ENCODE measurements around the gene TCEAL9. TPM values are rescaled to one million over a fixed set of nuclear protein-coding genes. Genes with fewer than 3 reads are reported as not detected.

The TCEAL9 gene
- total RNA-seq, 2 experiments from 2014 or later = 2.0 TPM; not detected in 1

GRCh38 chrX:103310555-103311398, 45.5 kb upstream of the TCEAL9 start, which contains the start of gene BEX2:
TSS of gene BEX2 (minus strand) at chrX:103310990. CDS start at chrX:103309976, 1,014 bp downstream.
- Histone ChIP-seq H3K36me3 (ENCODE audit: insufficient read depth, low read length) (no peaks in the 10 kb centered on the region), H3K9me2 (ENCODE audit: insufficient read depth, low read length) (no peaks in the 10 kb centered on the region), H3K4me3 (ENCODE audit: low read depth, low read length, poor library complexity, severe bottlenecking) (peak within 1 kb of the TSS; percentile 70), H2AFZ (ENCODE audit: low read length) (peak within 1 kb of the TSS; percentile 86), H3K4me2 (ENCODE audit: low read length) (peak within 1 kb of the TSS; percentile 72), H3K4me1 (ENCODE audit: insufficient read depth, low read length, poor library complexity, severe bottlenecking) (peaks cover 3% of the 10 kb centered on the region), H4K20me1 (ENCODE audit: insufficient read depth, low read length) (no peaks in the 10 kb centered on the region), H3K9me3 (ENCODE audit: low read length) (no peaks in the 10 kb centered on the region), H3K79me2 (ENCODE audit: insufficient read depth, low read depth, low read length) (no peaks in the 10 kb centered on the region), H3K27ac (ENCODE audit: low read depth, low read length, poor library complexity, severe bottlenecking) (no peak within 1 kb of the TSS)
- no peak for TF ChIP-seq EZH2phosphoT487 (IDR thresholded peaks at IDR 0.05; ENCODE audit: borderline replicate concordance, low read depth, low read length)
- no peak for TF ChIP-seq CTCF (conservative IDR thresholded peaks at IDR 0.05; ENCODE audit: low read length)
- ChIA-PET CTCF (ENCODE audit: unreplicated experiment) (no interaction called here), POLR2A (no interaction called here)
- peak; percentile 65 for DNase-seq (ENCODE audit: low spot score)
- intact Hi-C loops (cut with micrococcal nuclease; ENCODE audit: unreplicated experiment) = no loop called here
- BruUV-seq (replicated peaks) = no TSS peak

GRCh38 chrX:103311399-103311780, 44.9 kb upstream of the TCEAL9 start:
- no TSS peak for BruUV-seq (replicated peaks)
- Histone ChIP-seq H3K4me1 (ENCODE audit: insufficient read depth, low read length, poor library complexity, severe bottlenecking) (peaks cover 3% of the 10 kb centered on the region), H3K27ac (ENCODE audit: low read depth, low read length, poor library complexity, severe bottlenecking) (no peak overlapping the region), H3K4me3 (ENCODE audit: low read depth, low read length, poor library complexity, severe bottlenecking) (peak overlapping the region; percentile 70), H2AFZ (ENCODE audit: low read length) (peak overlapping the region; percentile 86), H3K9me2 (ENCODE audit: insufficient read depth, low read length) (no peaks in the 10 kb centered on the region), H3K36me3 (ENCODE audit: insufficient read depth, low read length) (no peaks in the 10 kb centered on the region), H3K4me2 (ENCODE audit: low read length) (peak overlapping the region; percentile 72), H4K20me1 (ENCODE audit: insufficient read depth, low read length) (no peaks in the 10 kb centered on the region), H3K9me3 (ENCODE audit: low read length) (no peaks in the 10 kb centered on the region), H3K79me2 (ENCODE audit: insufficient read depth, low read depth, low read length) (no peaks in the 10 kb centered on the region)
- ChIA-PET CTCF (ENCODE audit: unreplicated experiment) (no interaction called here), POLR2A (no interaction called here)
- TF ChIP-seq CTCF (conservative IDR thresholded peaks at IDR 0.05; ENCODE audit: low read length) = no peak
- TF ChIP-seq EZH2phosphoT487 (IDR thresholded peaks at IDR 0.05; ENCODE audit: borderline replicate concordance, low read depth, low read length) = no peak
- no peak for DNase-seq (ENCODE audit: low spot score)
- intact Hi-C loops (cut with micrococcal nuclease; ENCODE audit: unreplicated experiment) = no loop called here

GRCh38 chrX:103329991-103330390, 26.3 kb upstream of the TCEAL9 start, which contains the start of gene TCEAL7:
TSS of gene TCEAL7 (plus strand) at chrX:103330239. CDS start at chrX:103331404, 1,165 bp downstream.
- H3K9me3 ChIP-seq (ENCODE audit: low read length) = no peaks in the 10 kb centered on the region
- TF ChIP-seq CTCF (conservative IDR thresholded peaks at IDR 0.05; ENCODE audit: low read length) = no peak
- no peak for TF ChIP-seq EZH2phosphoT487 (IDR thresholded peaks at IDR 0.05; ENCODE audit: borderline replicate concordance, low read depth, low read length)
- H3K36me3 ChIP-seq (ENCODE audit: insufficient read depth, low read length) = no peaks in the 10 kb centered on the region
- BruUV-seq (replicated peaks) = no TSS peak
- DNase-seq (ENCODE audit: low spot score) = no peak
- no peaks in the 10 kb centered on the region for H4K20me1 ChIP-seq (ENCODE audit: insufficient read depth, low read length)
- H3K9me2 ChIP-seq (ENCODE audit: insufficient read depth, low read length) = no peaks in the 10 kb centered on the region
- H3K4me1 ChIP-seq (ENCODE audit: insufficient read depth, low read length, poor library complexity, severe bottlenecking) = no peaks in the 10 kb centered on the region
- intact Hi-C loops (cut with micrococcal nuclease; ENCODE audit: unreplicated experiment) = no loop called here
- no peaks in the 10 kb centered on the region for H3K79me2 ChIP-seq (ENCODE audit: insufficient read depth, low read depth, low read length)
- POLR2A ChIA-PET = no interaction called here
- H3K4me2 ChIP-seq (ENCODE audit: low read length) = no peak within 1 kb of the TSS
- no peak within 1 kb of the TSS for H3K4me3 ChIP-seq (ENCODE audit: low read depth, low read length, poor library complexity, severe bottlenecking)
- no peak within 1 kb of the TSS for H2AFZ ChIP-seq (ENCODE audit: low read length)
- CTCF ChIA-PET (ENCODE audit: unreplicated experiment) = no interaction called here
- H3K27ac ChIP-seq (ENCODE audit: low read depth, low read length, poor library complexity, severe bottlenecking) = no peak within 1 kb of the TSS
